Right lobe of liver (tissue), 6 donors: ENCODE data around the gene KANSL1. TPM values are rescaled to one million over a fixed set of nuclear protein-coding genes. Genes with fewer than 3 reads are reported as not detected.

Experiments
- ATAC-seq, 4 donors: fragments of 200-7000 bp; cut with Tn5 transposase; one replicate each; pipeline ENCODE4 v1.9.1; 2020; ENCODE audit warnings: mild to moderate bottlenecking in 4 of 4, moderate library complexity in 4 of 4
- DNase-seq, 3 donors: peaks; one replicate each; pipeline ENCODE4 v3.0.0-alpha.2; 2020
- H3K27ac ChIP-seq, 3 donors: fragments of 200-600 bp; one replicate each; pipeline ENCODE4 v1.8.0; 2022
- H3K27me3 ChIP-seq, 2 donors: fragments of 200-600 bp; one replicate each; pipeline ENCODE4 v1.8.0; 2022
- H3K36me3 ChIP-seq, 4 donors: fragments of 200-600 bp; sonication (generic) in 1 of 4; one replicate each; pipeline versions ENCODE4 v1.5.1 to v1.8.0; 2017 to 2022; ENCODE audit warnings: control low read depth in 1 of 4
- H3K4me1 ChIP-seq, 4 donors: fragments of 200-600 bp; sonication (generic) in 1 of 4; one replicate each; pipeline versions ENCODE4 v1.5.1 to v1.8.0; 2017 to 2022; ENCODE audit warnings: control low read depth in 1 of 4
- H3K4me3 ChIP-seq, 3 donors: fragments of 200-600 bp; one replicate each; pipeline ENCODE4 v1.8.0; 2022
- H3K9me3 ChIP-seq, 4 donors: fragments of 200-600 bp; sonication (generic) in 1 of 4; one replicate each; pipeline versions ENCODE4 v1.5.1 to v1.8.0; 2017 to 2022; ENCODE audit warnings: control low read depth in 1 of 4
- POLR2A ChIP-seq: fragments of 450-650 bp; IDR thresholded peaks from one replicate; pipeline ENCODE4 v1.6.1; 2017; ENCODE audit warnings: antibody characterized with exemption, mild to moderate bottlenecking
- WGBS: methylation state at CpG from one replicate; pipeline ENCODE4 v1.1.6; 2018; ENCODE audit warnings: low coverage, low lambda C conversion rate; ENCODE audit not compliant: insufficient coverage; ENCODE audit errors: missing lambda C conversion rate; 5-methylcytosine and 5-hydroxymethylcytosine counted together
- intact Hi-C, 2 donors: fragments of 100-400 bp; cut with DNase I; formaldehyde crosslinking; loops; one replicate each; pipeline versions ENCODE4 v1.11.2 to v1.14.1; 2022
- total RNA-seq, 6 experiments: library from RNA; depleted of rRNA in 2 of 6; stranded (reverse); fragments of >200 nt in 2 of 6; fragmentation: NEBNext Ultra II Directional in 3 of 6; extraction: Animal tissue kit (Norgen Biotek cat#: 25700) in 3 of 6; gene quantifications; one replicate each; pipeline versions ENCODE4 v1.1.0 to v1.2.4, GENCODE V29; 2016 to 2023
- TF ChIP-seq, protein P1 (sequence below), 4 donors: fragments of 200-600 bp in 3 of 4; fragments of 450-650 bp in 1 of 4; IDR thresholded peaks; one replicate each; pipeline versions ENCODE4 v1.5.1 to v1.8.0; 2016 to 2022; ENCODE audit warnings: antibody characterized with exemption in 4 of 4, mild to moderate bottlenecking in 2 of 4
- donor health status: DM: no; HTN: yes; CAD: no.
- donor health status: DM: no; HTN: no; CAD: no.
- donor health status: DM: no; HTN: no; CAD: no.
- donor health status: DM: no; HTN: yes; CAD: no.
- donor health status: DM: no; HTN: yes; CAD: no.

The KANSL1 gene
- total RNA-seq, 6 experiments from 2014 or later = 23.1 to 29.5 (median 25.9) TPM

DNA sequence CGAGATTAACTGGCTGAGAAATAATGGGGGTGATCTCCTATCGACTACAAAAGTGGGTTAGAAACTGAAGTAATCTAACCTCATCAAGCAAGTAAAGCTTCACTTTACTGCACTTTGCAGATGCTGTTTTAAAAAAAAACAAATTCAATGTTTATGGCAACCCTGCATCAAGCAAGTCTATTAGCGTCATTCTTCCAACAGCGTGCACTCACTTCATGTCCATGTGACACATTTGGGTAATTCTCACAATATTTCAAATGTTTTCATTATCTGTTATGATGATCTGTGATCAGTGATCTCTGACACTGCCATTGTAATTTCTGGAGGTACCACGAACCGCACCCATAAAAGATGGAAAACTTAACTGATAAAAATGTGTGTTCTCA, 70.8 kb downstream of the KANSL1 start:
- TF ChIP-seq, protein P1, sequence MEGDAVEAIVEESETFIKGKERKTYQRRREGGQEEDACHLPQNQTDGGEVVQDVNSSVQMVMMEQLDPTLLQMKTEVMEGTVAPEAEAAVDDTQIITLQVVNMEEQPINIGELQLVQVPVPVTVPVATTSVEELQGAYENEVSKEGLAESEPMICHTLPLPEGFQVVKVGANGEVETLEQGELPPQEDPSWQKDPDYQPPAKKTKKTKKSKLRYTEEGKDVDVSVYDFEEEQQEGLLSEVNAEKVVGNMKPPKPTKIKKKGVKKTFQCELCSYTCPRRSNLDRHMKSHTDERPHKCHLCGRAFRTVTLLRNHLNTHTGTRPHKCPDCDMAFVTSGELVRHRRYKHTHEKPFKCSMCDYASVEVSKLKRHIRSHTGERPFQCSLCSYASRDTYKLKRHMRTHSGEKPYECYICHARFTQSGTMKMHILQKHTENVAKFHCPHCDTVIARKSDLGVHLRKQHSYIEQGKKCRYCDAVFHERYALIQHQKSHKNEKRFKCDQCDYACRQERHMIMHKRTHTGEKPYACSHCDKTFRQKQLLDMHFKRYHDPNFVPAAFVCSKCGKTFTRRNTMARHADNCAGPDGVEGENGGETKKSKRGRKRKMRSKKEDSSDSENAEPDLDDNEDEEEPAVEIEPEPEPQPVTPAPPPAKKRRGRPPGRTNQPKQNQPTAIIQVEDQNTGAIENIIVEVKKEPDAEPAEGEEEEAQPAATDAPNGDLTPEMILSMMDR (IDR thresholded peaks at IDR 0.05) = no peak
- no peak for TF ChIP-seq POLR2A
- no peak for ATAC-seq
- Histone ChIP-seq H3K27ac (no peak overlapping the region), H3K4me1 (peaks cover 0 to 47% (median 2%) of the 10 kb centered on the region in 4 donors), H3K4me3 (no peak overlapping the region), H3K36me3 (no peaks in the 10 kb centered on the region), H3K9me3 (no peaks in the 10 kb centered on the region), H3K27me3 (no peaks in the 10 kb centered on the region)
- intact Hi-C loops = loop anchor here in 1 of 2 donors (10.0 kb wide), 1 partner anchor 62 kb away; no protein-coding TSS in a partner anchor
- no peak for DNase-seq
- 84% methylated on average over 6 of the region's 6 CpGs for WGBS

DNA sequence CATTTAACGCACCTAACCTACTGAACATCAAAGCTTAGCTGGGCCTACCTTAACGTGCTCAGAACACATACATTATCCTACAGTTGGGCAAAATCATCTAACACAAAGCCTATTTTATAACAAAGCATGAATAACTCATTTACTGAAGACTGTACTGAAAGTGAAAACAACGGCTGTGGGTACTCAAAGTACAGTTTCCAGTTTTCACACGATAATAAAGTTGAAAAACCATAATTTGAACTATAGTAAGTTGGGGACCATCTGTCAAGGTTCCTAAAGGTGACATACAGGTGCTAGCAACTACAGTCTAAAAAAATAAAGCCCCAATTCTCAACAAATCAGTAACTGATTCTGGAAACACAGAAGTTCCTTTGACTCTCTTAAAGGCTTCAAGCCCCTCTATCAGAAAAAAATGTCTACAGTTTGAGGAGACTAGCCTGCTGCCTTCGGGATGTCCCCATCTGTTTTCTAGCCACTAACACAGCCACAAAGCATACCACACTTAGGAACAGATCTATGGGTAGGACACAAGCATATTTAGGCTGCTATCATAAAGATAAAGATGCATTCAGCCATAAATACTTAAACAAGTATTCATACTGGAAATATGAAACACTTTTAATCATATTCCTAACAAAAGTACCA, 71.3 kb downstream of the KANSL1 start:
- Histone ChIP-seq H3K4me1 (peaks cover 0 to 52% (median 3%) of the 10 kb centered on the region in 4 donors), H3K36me3 (no peaks in the 10 kb centered on the region), H3K9me3 (no peaks in the 10 kb centered on the region), H3K4me3 (no peak overlapping the region), H3K27me3 (no peaks in the 10 kb centered on the region), H3K27ac (no peak overlapping the region)
- WGBS = 75% methylated on average over 5 of the region's 5 CpGs
- DNase-seq (no peak), ATAC-seq (no peak)
- TF ChIP-seq POLR2A = no peak
- TF ChIP-seq, protein P1 (IDR thresholded peaks at IDR 0.05) = no peak
- intact Hi-C loops = loop anchor here in 1 of 2 donors (10.0 kb wide), 1 partner anchor 63 kb away; no protein-coding TSS in a partner anchor

DNA sequence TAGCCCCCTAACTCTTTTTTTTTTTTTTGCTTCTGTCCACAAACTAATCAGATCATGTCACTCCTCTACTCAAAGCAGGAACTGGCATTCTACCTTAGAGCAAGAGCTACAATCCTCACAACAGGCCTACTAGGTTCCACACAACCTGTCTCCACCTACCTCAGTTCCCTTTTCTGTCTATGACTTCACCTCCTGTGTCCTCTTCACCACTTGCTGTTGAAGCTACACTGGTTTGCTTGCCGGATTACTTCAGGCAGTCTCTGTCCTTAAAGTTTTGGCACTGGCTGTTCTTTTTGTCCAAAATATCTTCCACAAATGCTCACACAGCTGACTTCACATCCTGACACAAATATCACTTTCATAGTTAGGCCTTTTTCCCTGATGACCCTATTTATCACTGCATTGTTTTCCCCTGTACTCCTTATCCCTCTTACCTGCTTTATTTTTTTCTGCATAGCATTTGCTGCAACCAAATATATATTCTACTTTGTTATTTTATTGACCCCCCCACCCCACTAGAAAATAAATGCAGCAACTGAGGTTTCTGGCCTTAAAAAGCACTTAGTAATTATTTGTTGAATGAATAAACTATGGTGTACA, 72.0 kb downstream of the KANSL1 start:
- ATAC-seq (peak in 3 of 4 donors; percentile 25 to 46 (median 25)), DNase-seq (no peak)
- Histone ChIP-seq H3K36me3 (no peaks in the 10 kb centered on the region), H3K4me1 (peaks cover 0 to 58% (median 3%) of the 10 kb centered on the region in 4 donors), H3K27ac (no peak overlapping the region), H3K27me3 (no peaks in the 10 kb centered on the region), H3K9me3 (no peaks in the 10 kb centered on the region), H3K4me3 (no peak overlapping the region)
- WGBS = 69% methylated on average over 1 of the region's 1 CpG
- intact Hi-C loops = loop anchor here in 1 of 2 donors (10.0 kb wide), 1 partner anchor 64 kb away; no protein-coding TSS in a partner anchor
- TF ChIP-seq POLR2A = no peak
- TF ChIP-seq, protein P1 (IDR thresholded peaks at IDR 0.05) = no peak

DNA sequence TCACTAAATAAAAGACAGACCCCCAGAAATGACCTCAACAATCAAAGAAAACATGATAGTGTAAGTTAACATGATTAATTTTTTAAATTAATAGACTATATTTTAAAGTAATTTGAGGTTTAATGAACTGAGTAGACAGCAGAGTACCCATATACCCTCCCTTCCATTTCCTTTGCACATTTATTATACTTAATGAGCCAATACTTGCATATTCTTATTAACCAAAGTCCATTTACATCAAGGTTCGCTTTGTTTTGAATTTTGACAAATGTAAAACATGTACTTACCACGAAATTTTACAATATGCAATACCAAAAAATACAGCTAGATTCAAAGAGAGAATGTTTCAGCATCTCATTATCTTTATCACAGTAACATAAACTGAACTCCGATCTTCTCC, 72.7 kb downstream of the KANSL1 start:
- Histone ChIP-seq H3K36me3 (no peaks in the 10 kb centered on the region), H3K27ac (no peak overlapping the region), H3K27me3 (no peaks in the 10 kb centered on the region), H3K4me1 (peaks cover 0 to 50% (median 3%) of the 10 kb centered on the region in 4 donors), H3K4me3 (no peak overlapping the region), H3K9me3 (no peaks in the 10 kb centered on the region)
- WGBS = 77% methylated on average over 3 of the region's 3 CpGs
- DNase-seq (no peak), ATAC-seq (no peak)
- intact Hi-C loops = loop anchor here in 1 of 2 donors (10.0 kb wide), 1 partner anchor 64 kb away; no protein-coding TSS in a partner anchor
- no peak for TF ChIP-seq POLR2A
- TF ChIP-seq, protein P1 (IDR thresholded peaks at IDR 0.05) = no peak
